GM15510 (cell line): ENCODE data around the gene TCTN1.

Experiments used
- POLR2A ChIP-seq: IDR thresholded peaks from 3 replicates; pipeline ENCODE4 v1.6.1; 2011; ENCODE audit warnings: borderline replicate concordance; ENCODE audit not compliant: insufficient read length; ENCODE audit errors: extremely low read depth

The TCTN1 gene

DNA sequence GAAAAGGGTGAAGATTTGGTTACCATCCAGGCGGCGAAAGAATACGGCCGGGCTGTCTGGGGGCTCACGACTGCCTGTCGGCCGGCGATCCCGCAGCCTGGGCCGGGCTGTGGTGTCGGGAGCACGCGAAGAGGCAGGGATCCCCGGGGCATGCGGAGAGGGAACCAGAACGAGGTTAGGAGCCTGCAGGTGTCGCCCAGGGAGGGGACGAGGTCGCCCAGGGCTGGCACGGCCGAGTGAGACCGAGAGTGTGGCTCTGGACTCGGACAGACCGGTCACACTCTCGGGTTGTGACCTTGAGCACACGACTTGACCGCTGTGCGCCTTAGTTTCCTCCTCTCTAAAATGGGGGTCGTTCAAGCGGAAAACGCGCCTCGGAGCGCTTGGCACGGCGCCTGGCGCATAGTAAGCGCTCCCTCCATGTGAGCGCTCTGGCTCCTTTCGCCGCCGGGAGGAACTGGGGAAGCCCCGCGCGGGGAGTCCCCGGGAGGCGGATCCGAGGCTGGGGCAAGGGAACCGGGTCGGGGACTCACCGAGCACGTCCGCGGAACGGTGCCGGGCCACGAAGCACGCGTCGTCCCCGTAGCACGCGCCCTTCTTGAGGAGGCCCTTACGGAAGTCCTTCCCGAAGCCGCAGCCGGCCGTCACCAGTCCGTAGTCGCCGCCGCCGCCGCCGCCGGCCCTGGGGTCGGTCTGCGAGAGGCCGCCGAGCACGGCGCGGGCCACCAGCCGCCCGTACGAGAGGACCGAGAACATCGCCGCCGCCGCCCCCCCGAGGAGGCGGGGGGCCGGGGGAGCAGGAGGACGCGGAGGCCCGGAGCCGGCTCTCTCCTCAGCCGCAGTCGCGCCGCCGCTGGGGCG is 31.4 kb upstream of the TCTN1 start:
- peak; percentile 44 for TF ChIP-seq POLR2A

DNA sequence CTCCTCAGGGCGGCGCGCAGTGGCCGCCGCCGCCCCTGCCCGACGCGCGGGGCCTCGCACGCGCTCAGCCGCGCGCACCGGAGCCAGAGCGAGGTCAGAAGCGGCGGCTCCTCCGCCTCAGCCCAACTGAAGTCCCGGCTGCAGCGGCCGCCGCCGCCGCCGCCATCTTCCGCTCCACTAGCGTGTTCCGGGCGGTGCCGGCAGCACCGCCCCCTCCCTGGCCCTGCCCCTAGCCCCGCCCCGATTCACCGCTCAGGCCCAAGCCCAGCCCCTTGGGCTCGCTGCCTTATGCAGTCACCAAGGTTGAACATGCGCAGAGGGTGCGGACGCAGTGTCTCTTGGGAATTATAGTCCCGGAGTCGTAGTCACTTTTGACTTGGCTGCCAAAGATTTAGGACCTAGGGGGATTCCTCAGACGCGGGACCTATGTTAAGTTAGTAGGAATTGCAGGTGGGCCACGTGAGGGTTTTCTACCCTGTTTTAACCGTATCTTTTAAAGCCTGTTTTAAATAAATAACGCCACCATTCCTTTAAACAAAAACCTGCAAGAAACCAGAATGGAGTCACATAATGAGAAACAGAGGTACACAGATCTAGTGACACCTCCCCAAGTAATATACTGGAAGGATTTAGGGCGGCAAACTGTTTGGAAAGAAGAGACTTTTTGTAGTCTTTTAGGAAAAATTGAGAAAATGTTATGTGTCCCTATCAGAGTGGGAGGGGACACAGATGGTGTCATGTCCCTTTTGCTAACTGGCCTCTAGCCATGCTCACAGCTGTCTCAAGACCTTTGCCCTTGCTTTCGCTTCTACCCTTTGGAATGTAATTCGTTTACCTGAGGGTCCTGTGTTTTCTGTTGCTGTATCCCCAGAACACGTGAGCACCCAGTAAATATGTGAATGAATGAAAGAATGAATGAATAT is 30.5 kb upstream of the TCTN1 start, which contains the start of gene PPTC7:
Gene PPTC7, minus strand, starts transcription at position 182 of the 923 bp plus-strand sequence. CDS start 287 bp downstream, outside the sequence.
- TF ChIP-seq POLR2A: peak; percentile 92

DNA sequence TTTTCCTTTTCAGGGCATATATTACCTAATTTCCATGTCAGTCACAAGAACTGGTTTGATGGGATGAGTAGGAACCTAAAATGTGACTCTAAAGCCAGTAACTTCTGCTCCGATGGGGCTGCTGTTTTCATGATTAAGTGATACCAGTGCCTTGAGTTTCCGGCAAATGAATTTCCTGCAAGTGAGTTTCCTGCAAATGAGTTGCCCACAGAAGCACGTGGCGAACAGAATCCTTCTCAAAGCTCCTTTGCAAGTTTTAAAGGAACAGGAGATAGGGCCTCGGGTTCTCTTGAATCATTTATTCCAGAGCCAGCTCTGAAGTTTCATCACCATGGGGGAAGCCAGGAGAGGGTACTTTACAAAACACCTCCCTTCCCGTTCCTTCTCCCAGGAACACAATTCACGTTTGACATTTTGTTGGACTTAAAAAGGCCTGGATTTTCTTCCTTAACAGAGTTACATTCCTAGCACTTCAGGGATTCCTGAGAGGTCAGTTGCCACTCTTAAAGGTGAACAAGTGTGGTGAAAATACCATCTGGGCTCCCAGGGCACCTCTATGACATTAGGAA is 28.6 kb upstream of the TCTN1 start:
- TF ChIP-seq POLR2A: no peak

GRCh38 chr12:110590059-110590458 is 23.9 kb upstream of the TCTN1 start:
- TF ChIP-seq POLR2A: no peak

DNA sequence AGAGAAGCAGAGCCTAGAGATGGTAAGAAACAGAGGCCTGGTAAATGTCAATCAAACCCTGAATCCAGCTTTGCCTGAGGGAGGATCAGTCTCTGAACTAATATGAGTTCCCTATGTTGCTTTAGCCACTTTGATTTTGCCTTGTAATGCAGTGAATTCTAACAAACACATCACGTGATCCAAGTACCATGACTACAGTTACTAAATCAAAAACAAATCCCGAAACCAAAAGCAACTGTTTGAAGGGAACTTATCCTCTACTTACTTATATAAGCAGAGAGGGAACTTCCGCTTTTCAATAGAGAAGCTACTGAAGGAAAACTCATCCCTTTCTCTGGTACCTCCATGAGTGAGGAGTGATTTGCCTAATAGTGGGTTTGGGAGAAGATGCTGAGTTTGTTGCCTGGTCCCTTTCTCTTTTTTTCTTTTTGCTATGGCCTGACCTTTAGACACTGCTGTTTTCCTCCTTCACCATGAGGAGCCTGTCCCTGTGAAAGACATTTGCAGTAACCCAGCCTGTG is 23.1 kb upstream of the TCTN1 start:
- no peak for TF ChIP-seq POLR2A

DNA sequence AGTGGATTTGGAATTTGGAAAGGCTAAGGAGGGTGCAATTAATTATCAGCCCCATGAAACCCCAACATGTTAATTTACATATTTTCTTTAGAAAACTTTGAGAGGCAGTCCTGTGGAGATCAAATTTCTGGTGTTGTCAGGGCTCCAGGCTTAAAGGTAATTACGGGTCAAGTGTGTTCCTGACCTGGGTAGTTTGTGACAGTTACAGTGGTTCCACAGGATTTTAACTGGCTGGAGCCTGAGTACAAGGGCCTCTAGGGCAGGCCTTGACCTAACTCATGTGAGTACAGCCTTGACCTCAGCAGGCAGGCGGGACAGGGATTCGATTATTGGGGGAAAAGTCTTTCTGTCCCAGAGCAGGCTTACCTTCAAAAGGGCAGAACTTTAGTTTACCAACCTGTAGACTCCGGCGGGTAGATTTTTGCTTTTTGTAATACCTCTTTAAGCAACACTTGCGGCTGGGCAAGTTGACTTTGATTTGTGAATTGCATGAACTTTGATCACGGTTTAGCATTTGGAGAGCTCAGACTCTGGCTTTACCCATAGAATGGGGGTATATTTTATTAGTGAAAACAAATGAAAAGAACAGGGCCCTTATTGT is 22.4 kb upstream of the TCTN1 start:
- no peak for TF ChIP-seq POLR2A

- TF ChIP-seq POLR2A: no peak
Measured at GRCh38 chr12:110592078-110592477, 21.9 kb upstream of the TCTN1 start.

- TF ChIP-seq POLR2A: no peak
Measured at GRCh38 chr12:110597885-110598284, 16.0 kb upstream of the TCTN1 start.

DNA sequence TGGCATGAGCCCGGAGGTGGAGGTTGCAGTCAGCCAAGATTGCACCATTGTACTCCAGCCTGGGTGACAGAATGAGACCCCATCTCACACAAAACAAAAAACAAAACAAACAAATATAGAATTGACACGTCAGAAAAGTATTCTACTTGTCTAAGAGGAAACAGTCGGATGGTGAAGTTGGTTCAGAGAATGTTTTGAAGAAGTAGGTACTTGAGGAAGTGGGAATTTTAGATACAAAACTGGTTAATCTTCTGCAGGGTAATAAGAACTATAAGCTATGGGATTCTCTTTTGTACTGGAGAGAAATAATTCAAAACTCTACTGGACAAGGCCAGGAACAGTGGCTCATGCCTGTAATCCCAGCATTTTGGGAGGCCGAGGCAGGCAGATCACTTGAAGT is 14.6 kb upstream of the TCTN1 start:
- no peak for TF ChIP-seq POLR2A

GRCh38 chr12:110600254-110600653 is 13.7 kb upstream of the TCTN1 start:
- no peak for TF ChIP-seq POLR2A

GRCh38 chr12:110606253-110606611 is 7.7 kb upstream of the TCTN1 start:
- TF ChIP-seq POLR2A: no peak

- TF ChIP-seq POLR2A: no peak
Measured at GRCh38 chr12:110613071-110613770, 708 bp upstream of the TCTN1 start.

DNA sequence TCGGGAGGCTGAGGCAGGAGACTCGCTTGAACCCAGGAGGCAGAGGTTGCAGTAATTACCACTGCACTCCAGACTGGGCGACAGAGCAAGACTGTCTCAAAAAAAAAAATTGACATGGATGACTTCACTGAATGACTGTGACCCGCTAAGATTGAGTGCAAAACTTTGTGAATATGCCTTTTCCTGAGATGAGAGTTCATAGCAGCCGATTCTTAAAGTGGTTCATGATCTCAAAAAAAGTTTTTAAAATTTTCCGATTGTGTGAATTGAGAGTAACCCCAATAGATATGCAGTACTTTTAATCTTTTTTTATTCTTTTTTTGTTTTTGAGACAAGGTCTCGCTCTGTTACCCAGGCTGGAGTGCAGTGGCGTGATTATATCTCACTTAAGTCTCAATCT is 1.2 kb downstream of the TCTN1 start:
- no peak for TF ChIP-seq POLR2A
